A673 (cell line): ENCODE results near the gene YBX1. TPM values are rescaled to one million over a fixed set of nuclear protein-coding genes. Genes with fewer than 3 reads are reported as not detected.

ENCODE experiments used
- BruUV-seq: library from RNA; stranded (reverse); fragments of 400-500 nt; replicated peaks from 2 replicates; lab custom pipeline; 2021; lab: Mats Ljungman, UMichigan
- CTCF ChIA-PET: fragments of 300-600 bp; sonication (Branson Sonifier 250); formaldehyde crosslinking; loops from one replicate; lab custom pipeline; 2022; ENCODE audit warnings: antibody characterized with exemption; lab: Charles Lee
- POLR2A ChIA-PET: fragments of 300-600 bp; sonication (Branson Sonifier 250); formaldehyde crosslinking; loops from one replicate; lab custom pipeline; 2022; ENCODE audit warnings: antibody characterized with exemption; ENCODE audit not compliant: low non-redundant PET; lab: Charles Lee
- DNase-seq: peaks from one replicate; pipeline ENCODE4 v3.0.0-alpha.2; 2015; ENCODE audit warnings: low spot score
- H3K27ac ChIP-seq: fragments of 200-600 bp; sonication (generic); 2 replicates; pipeline ENCODE4 v1.5.1; 2016; ENCODE audit warnings: mixed run types, low read depth, mild to moderate bottlenecking, mixed read lengths, antibody characterized with exemption, low read length; ENCODE audit not compliant: poor library complexity, severe bottlenecking
- H3K27me3 ChIP-seq: fragments of 200-600 bp; sonication (generic); replicated peaks from 2 replicates; pipeline ENCODE4 v1.6.1; 2017; ENCODE audit warnings: mixed run types, low read depth, mild to moderate bottlenecking, mixed read lengths, antibody characterized with exemption, low read length; ENCODE audit not compliant: insufficient read depth, poor library complexity
- H3K36me3 ChIP-seq: fragments of 200-600 bp; sonication (generic); 2 replicates; pipeline ENCODE4 v1.6.1; 2016; ENCODE audit warnings: mixed run types, mild to moderate bottlenecking, mixed read lengths, antibody characterized with exemption, low read length; ENCODE audit not compliant: insufficient read depth, poor library complexity, severe bottlenecking
- H3K4me1 ChIP-seq: fragments of 200-600 bp; sonication (generic); 2 replicates; pipeline ENCODE4 v1.6.1; 2017; ENCODE audit warnings: mixed run types, mild to moderate bottlenecking, mixed read lengths, antibody characterized with exemption, low read length; ENCODE audit not compliant: insufficient read depth, poor library complexity, severe bottlenecking
- H3K4me3 ChIP-seq: fragments of 200-600 bp; sonication (generic); 2 replicates; pipeline ENCODE4 v1.5.1; 2016; ENCODE audit warnings: low read depth, mixed run types, mild to moderate bottlenecking, mixed read lengths, low read length; ENCODE audit not compliant: poor library complexity, severe bottlenecking
- H3K9me3 ChIP-seq: fragments of 200-600 bp; sonication (generic); 2 replicates; pipeline ENCODE4 v1.6.1; 2016; ENCODE audit warnings: mixed run types, low read depth, mild to moderate bottlenecking, mixed read lengths, antibody characterized with exemption, low read length; ENCODE audit not compliant: poor library complexity, severe bottlenecking
- CTCF ChIP-seq: fragments of 300-800, 200-600 bp; sonication (generic); conservative IDR thresholded peaks from 2 replicates; pipeline ENCODE4 v1.5.1; 2017; ENCODE audit warnings: low read depth, mild to moderate bottlenecking, antibody characterized with exemption, low read length, moderate library complexity, mixed read lengths
- EZH2 ChIP-seq: fragments of 200-600 bp; sonication (generic); IDR thresholded peaks from 2 replicates; pipeline ENCODE4 v1.6.1; 2017; ENCODE audit warnings: borderline replicate concordance, low read depth, mild to moderate bottlenecking, mixed read lengths, antibody characterized with exemption, low read length; ENCODE audit not compliant: poor library complexity, severe bottlenecking
- intact Hi-C: fragments of 100-400 bp; cut with micrococcal nuclease; formaldehyde crosslinking; loops from one replicate; pipeline ENCODE4 v1.10.0; 2022; ENCODE audit not compliant: unreplicated experiment
- total RNA-seq: library from RNA; stranded (reverse); gene quantifications from 2 replicates; pipeline ENCODE4 v1.2.3, GENCODE V29; 2021

YBX1 gene
- total RNA-seq, 1 experiment from 2014 or later, result 1,576 TPM

- no peak for DNase-seq
- BruUV-seq, result no TSS peak
- peaks cover 21% of the 10 kb centered on the region for H3K36me3 ChIP-seq
- peaks cover 5% of the 10 kb centered on the region for H3K4me1 ChIP-seq
- no peak overlapping the region for H3K27ac ChIP-seq
- CTCF ChIA-PET, result no interaction called here
- POLR2A ChIA-PET, result no interaction called here
- H3K9me3 ChIP-seq, result no peaks in the 10 kb centered on the region
- no peak for TF ChIP-seq EZH2
- TF ChIP-seq CTCF, result no peak
- H3K4me3 ChIP-seq, result no peak overlapping the region
- no peaks in the 10 kb centered on the region for H3K27me3 ChIP-seq
- intact Hi-C loops, result no loop called here
Measured at GRCh38 chr1:42676534-42677087, 5.6 kb upstream of the YBX1 start.

DNA sequence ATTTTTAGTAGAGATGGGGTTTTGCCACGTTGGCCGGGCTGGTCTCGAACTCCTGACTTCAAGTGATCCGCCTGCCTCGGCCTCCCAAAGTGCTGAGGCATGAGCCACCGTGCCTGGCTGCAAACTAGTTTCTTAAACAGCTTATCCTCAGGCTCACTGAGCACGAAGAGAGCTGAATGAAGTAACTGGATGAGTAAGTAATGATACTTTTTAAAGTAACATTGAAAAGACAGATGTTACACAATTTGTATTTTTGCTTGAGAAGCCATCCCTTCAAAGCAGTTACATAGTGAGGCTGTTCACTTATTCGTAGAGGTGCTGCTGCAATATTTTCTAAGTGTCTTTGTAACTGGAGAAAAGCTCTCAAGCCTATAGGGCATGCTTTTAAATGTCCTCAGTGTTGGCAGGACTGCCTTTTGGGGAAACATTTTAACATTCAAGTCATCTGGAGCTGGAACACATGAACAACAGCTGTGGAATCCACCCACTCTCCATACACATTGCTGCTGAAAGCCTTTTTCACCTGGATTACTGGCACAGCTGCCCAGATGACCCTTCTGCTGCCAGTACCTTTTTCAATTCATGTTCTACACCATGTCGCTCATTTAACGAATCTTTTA is 2.7 kb upstream of the YBX1 start:
- no peaks in the 10 kb centered on the region for H3K9me3 ChIP-seq
- TF ChIP-seq EZH2 (no peak), CTCF (no peak)
- no TSS peak for BruUV-seq
- peaks cover 5% of the 10 kb centered on the region for H3K4me1 ChIP-seq
- no peak overlapping the region for H3K4me3 ChIP-seq
- intact Hi-C loops, result no loop called here
- no peak for DNase-seq
- peaks cover 32% of the 10 kb centered on the region for H3K36me3 ChIP-seq
- no peak overlapping the region for H3K27ac ChIP-seq
- ChIA-PET CTCF (no interaction called here), POLR2A (no interaction called here)
- no peaks in the 10 kb centered on the region for H3K27me3 ChIP-seq

GRCh38 chr1:42680055-42680454 is 2.2 kb upstream of the YBX1 start:
- no TSS peak for BruUV-seq
- CTCF ChIA-PET, result no interaction called here
- POLR2A ChIA-PET, result no interaction called here

More at GRCh38 chr1:42680055-42680454, 2.2 kb upstream of the YBX1 start:
- H3K27me3 ChIP-seq, result no peaks in the 10 kb centered on the region
- intact Hi-C loops, result no loop called here
- H3K4me1 ChIP-seq, result peaks cover 8% of the 10 kb centered on the region
- H3K4me3 ChIP-seq, result no peak overlapping the region
- H3K36me3 ChIP-seq, result peaks cover 32% of the 10 kb centered on the region
- no peak for DNase-seq
- H3K9me3 ChIP-seq, result no peaks in the 10 kb centered on the region
- no peak for TF ChIP-seq EZH2
- no peak for TF ChIP-seq CTCF
- H3K27ac ChIP-seq, result peak overlapping the region; percentile 6
